Stimulated activated CD4-positive, alpha-beta T cell treated with anti-CD3 and anti-CD28 coated beads, Interleukin-15, amount 100 ng/mL, for 1 hour (primary cell): ENCODE data around the gene PLD3.
"Not testable (repeated sequence)": the region's sequence is repeated elsewhere in the genome, so short reads cannot be mapped to it uniquely, and the experiment has no call there.

Source experiments
- DNase-seq, 2 donors: peaks; one replicate each; pipeline ENCODE4 v3.0.0-alpha.2; 2020; ENCODE audit warnings: low read depth in 1 of 2, low spot score in 1 of 2

Gene PLD3

GRCh38 chr19:40387155-40387554, 38.7 kb downstream of the PLD3 start:
- no peak for DNase-seq

- DNase-seq = no peak
Measured at GRCh38 chr19:40388481-40388880, 40.0 kb downstream of the PLD3 start.

- no peak for DNase-seq
Measured at GRCh38 chr19:40389404-40390083, 41.0 kb downstream of the PLD3 start.

- no peak for DNase-seq
Measured at GRCh38 chr19:40390084-40390742, 41.7 kb downstream of the PLD3 start, which contains the start of gene HIPK4. TSS of gene HIPK4 (minus strand) at chr19:40390181. CDS start at chr19:40389902, 279 bp downstream.

GRCh38 chr19:40392123-40392522, 43.6 kb downstream of the PLD3 start:
- DNase-seq = no peak

GRCh38 chr19:40392894-40393517, 44.5 kb downstream of the PLD3 start:
- DNase-seq = no peak

GRCh38 chr19:40393894-40394815, 45.7 kb downstream of the PLD3 start:
- DNase-seq = no peak

- no peak for DNase-seq
Measured at GRCh38 chr19:40394816-40395210, 46.3 kb downstream of the PLD3 start.

- no peak for DNase-seq
Measured at GRCh38 chr19:40395956-40396355, 47.5 kb downstream of the PLD3 start.

- DNase-seq = no peak
Measured at GRCh38 chr19:40396886-40397567, 48.5 kb downstream of the PLD3 start.

GRCh38 chr19:40397568-40397906, 49.0 kb downstream of the PLD3 start:
- no peak for DNase-seq

- DNase-seq = peak; percentile 10 to 55
Measured at GRCh38 chr19:40398417-40399131, 50.1 kb downstream of the PLD3 start.

- no peak for DNase-seq
Measured at GRCh38 chr19:40400559-40400958, 52.1 kb downstream of the PLD3 start.

- DNase-seq = peak; percentile 43 to 61
Measured at GRCh38 chr19:40403262-40403984, 54.9 kb downstream of the PLD3 start.

- no peak for DNase-seq
Measured at GRCh38 chr19:40407714-40408597, 59.5 kb downstream of the PLD3 start.

GRCh38 chr19:40408598-40408925, 60.1 kb downstream of the PLD3 start:
- DNase-seq = not testable (repeated sequence)

GRCh38 chr19:40410030-40410389, 61.5 kb downstream of the PLD3 start:
- DNase-seq = no peak

GRCh38 chr19:40411125-40411842, 62.8 kb downstream of the PLD3 start:
- DNase-seq = no peak
